Duodenal mucosa (tissue), 2 donors: Measurements from ENCODE around the gene RANBP1.

ENCODE experiments used
- H3K27ac ChIP-seq: one replicate; pipeline ENCODE4 v1.7.0; 2013; ENCODE audit warnings: low read depth, low read length
- H3K27me3 ChIP-seq, 2 donors: one replicate each; pipeline ENCODE4 v1.7.0; 2013; ENCODE audit warnings: low read length in 2 of 2, control low read depth in 1 of 2; ENCODE audit not compliant: insufficient read depth in 2 of 2, control insufficient read depth in 1 of 2
- H3K36me3 ChIP-seq, 2 donors: one replicate each; pipeline ENCODE4 v1.7.0; 2013; ENCODE audit warnings: low read length in 2 of 2, control low read depth in 1 of 2; ENCODE audit not compliant: insufficient read depth in 2 of 2, control insufficient read depth in 1 of 2
- H3K4me1 ChIP-seq, 2 donors: one replicate each; pipeline ENCODE4 v1.7.0; 2013; ENCODE audit warnings: low read length in 2 of 2, control low read depth in 1 of 2; ENCODE audit not compliant: insufficient read depth in 2 of 2, control insufficient read depth in 1 of 2
- H3K4me3 ChIP-seq, 2 donors: one replicate each; pipeline ENCODE4 v1.7.0; 2013; ENCODE audit warnings: low read length in 2 of 2, low read depth in 1 of 2
- H3K9ac ChIP-seq, 2 donors: one replicate each; pipeline ENCODE4 v1.7.0; 2013; ENCODE audit warnings: low read length in 2 of 2, low read depth in 1 of 2
- H3K9me3 ChIP-seq, 2 donors: one replicate each; pipeline ENCODE4 v1.7.0; 2013; ENCODE audit warnings: low read length in 2 of 2, control low read depth in 1 of 2; ENCODE audit not compliant: control insufficient read depth in 1 of 2

Gene RANBP1

DNA sequence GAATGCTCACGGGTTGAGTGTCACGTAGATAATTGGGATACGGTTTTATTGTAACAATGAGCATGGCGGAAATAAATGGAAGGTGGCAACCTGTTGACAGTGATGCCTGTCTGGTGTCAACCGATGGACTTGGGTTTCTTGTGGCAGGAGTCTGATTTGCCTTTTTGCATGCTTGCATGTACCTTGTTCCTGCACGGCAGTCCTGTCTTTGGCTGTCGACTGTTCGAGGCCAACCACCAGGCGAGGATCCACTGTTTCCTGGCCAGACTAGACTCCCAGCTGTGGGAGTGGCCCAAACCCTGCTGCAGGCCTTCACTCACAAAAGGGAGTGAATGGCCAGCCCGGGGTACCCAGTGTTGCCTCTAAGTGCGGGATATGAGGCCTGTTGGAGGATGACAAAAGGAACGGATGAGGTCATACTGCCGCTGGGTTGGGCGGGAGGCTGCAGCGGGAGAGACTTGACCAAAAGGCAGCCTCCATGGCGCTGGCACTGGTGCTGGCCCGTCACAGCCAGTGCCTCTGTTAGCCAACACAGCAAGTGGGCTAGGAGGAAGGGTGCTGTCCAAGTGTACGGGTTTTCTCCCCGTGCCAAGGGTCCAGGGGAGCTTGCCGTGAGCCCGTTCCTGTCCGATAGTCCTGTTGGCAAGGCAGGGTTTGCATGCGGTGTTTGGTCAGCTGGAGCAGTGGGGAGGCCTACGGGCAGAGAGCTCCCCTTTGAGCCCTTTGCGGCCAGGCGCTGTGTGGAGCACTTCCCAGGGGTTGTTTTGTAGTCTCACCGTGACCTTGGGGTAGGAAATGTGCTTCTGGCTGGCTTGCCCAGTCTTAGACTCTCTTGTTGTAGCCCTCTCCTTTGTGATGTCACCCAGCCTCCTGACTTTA is 34.9 kb upstream of the RANBP1 start:
- H3K27ac ChIP-seq = peak overlapping the region; percentile 50
- no peaks in the 10 kb centered on the region for H3K9me3 ChIP-seq
- H3K4me1 ChIP-seq = peaks cover 22 to 40% of the 10 kb centered on the region in 2 donors
- H3K36me3 ChIP-seq = peaks cover 5 to 10% of the 10 kb centered on the region in 2 donors
- peak overlapping the region; percentile 88 to 94 for H3K4me3 ChIP-seq
- H3K27me3 ChIP-seq = no peaks in the 10 kb centered on the region
- peak overlapping the region; percentile 85 to 91 for H3K9ac ChIP-seq

DNA sequence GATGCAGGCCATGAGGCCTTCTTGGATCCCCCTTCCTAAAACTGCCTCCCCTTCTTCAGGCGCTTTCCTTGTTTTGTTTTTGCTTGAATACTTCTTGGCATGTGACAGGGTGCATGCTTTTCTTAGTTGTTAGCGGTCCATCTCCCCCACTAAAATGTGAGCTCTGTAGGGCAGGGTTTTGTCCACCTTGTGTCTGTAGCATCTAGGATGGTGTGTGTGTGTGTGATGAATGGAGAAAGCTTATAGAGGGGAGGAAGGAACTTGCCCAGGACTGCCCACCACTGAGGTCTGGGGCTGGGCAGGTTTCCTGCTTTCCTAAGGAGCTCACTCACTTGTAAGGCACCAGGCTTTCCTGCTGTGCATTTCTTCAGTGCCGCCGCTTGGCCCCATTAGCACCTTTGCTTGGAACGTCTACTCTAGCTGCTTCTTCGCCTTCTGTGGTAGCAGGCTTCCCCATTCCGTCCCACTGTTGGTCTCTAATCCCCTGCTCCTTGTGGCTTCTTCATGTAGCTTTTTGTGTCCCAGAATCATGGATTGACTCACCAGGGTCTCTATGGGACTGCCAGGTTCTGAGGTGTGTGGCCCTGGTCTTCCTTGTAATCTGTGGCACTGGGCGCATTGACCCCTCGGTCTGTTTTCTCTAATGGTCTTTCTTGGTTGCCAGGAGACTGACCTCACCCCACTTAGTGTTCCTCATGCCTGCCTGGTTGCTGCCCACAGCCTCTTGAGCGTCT is 32.6 kb upstream of the RANBP1 start:
- no peak overlapping the region for H3K27ac ChIP-seq
- H3K36me3 ChIP-seq = peaks cover 25 to 34% of the 10 kb centered on the region in 2 donors
- H3K9ac ChIP-seq = peak overlapping the region in 1 of 2 donors; percentile 8
- no peaks in the 10 kb centered on the region for H3K9me3 ChIP-seq
- no peaks in the 10 kb centered on the region for H3K27me3 ChIP-seq
- peaks cover 22 to 40% of the 10 kb centered on the region in 2 donors for H3K4me1 ChIP-seq
- no peak overlapping the region for H3K4me3 ChIP-seq

DNA sequence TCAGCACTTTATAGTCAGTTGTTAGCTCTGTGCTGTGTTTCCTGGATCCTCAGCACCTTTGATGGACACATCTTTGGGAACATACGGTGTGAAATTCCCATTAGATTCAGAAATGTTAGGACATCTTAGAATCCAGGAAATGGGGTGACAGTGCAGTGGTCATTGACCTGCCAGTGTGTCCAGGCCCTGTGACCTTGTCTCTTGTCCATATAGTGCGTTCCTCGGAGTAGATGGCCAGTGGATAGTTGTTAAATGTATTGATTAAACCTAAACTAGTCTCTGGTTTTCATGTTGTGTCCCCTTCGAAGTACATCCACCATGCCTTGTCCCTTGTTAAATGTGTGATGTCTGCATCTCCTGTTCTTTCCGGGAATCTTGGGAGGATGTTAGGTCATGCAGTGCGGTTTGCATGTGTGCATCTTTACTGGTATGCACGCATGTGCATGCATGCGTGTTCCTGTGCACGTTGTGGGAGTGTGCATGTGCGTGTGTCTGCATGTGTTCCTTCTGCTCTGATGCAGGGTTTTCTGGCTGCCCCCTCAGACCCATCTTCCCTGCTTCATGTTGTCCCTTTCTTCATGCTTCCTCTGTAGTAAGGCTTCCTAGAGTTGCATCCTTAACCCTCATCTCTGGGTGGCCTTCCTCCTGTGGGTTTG is 31.9 kb upstream of the RANBP1 start:
- Histone ChIP-seq H3K9ac (no peak overlapping the region), H3K36me3 (peaks cover 26 to 40% of the 10 kb centered on the region in 2 donors), H3K27ac (no peak overlapping the region), H3K4me3 (no peak overlapping the region), H3K4me1 (peaks cover 22 to 40% of the 10 kb centered on the region in 2 donors), H3K9me3 (no peaks in the 10 kb centered on the region), H3K27me3 (no peaks in the 10 kb centered on the region)

DNA sequence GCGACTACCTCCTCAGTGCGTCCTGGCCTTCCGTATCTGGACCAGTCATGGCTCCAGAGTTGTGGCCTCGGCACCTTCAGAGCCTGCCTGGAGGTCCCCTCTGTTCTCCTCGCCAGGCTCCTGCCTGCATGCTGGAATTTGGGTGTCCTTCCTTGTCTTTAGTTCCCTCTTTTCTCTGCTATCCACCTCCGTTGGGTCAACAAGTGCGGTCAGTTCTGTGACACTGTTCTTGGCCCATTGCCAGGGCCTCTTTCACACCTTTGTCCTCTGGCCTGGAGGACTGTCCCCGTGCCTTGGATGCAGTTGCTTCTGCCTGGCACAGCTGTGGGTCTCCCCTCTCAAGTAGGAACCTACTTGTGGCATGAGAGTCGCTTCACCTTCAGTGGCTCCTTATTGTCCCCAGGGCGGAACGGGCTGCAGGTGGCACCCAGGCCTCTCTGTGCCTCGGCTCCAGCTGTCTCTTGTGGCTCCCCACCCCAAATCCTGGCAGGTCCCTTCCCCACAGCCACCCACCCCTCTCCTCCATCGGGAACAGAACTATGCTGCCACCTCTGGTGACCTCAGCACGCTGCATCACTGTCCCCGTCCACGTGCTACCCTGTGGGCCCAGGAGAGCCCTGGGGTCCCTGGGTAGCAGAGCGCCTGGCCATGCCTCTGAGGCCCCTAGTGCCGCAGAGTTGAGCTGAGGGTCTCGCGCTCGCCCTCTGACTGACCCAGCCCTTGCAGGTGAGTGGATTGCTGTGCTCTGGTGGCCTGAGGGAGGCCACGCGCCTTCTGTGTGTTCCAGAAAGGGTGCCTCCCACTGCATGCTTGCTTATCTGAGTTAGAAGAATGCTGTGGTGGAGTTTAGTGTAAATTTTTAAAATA is 31.1 kb upstream of the RANBP1 start:
- Histone ChIP-seq H3K27ac (no peak overlapping the region), H3K9ac (no peak overlapping the region), H3K9me3 (no peaks in the 10 kb centered on the region), H3K4me1 (peaks cover 22 to 40% of the 10 kb centered on the region in 2 donors), H3K4me3 (no peak overlapping the region), H3K27me3 (no peaks in the 10 kb centered on the region), H3K36me3 (peaks cover 32 to 48% of the 10 kb centered on the region in 2 donors)

DNA sequence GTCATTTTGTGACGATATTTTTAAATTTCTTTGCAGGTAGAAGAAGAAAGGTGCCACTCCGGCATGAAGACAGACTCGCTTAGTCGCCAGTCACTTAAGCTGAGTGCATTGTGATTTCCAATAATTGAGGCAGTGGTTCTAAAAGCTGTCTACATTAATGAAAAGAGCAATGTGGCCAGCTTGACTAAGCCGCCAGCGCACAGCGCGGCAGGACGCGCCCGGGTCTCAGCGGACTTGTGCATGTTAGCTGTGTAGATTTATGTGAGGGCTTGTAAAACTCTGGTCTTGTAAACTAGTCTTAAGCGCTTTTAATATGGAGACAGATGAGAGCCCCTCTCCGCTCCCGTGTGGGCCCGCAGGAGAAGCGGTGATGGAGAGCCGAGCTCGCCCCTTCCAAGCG is 30.3 kb upstream of the RANBP1 start:
- peaks cover 22 to 38% of the 10 kb centered on the region in 2 donors for H3K4me1 ChIP-seq
- no peaks in the 10 kb centered on the region for H3K27me3 ChIP-seq
- no peak overlapping the region for H3K27ac ChIP-seq
- peaks cover 40 to 57% of the 10 kb centered on the region in 2 donors for H3K36me3 ChIP-seq
- H3K9me3 ChIP-seq = no peaks in the 10 kb centered on the region
- H3K9ac ChIP-seq = no peak overlapping the region
- no peak overlapping the region for H3K4me3 ChIP-seq

DNA sequence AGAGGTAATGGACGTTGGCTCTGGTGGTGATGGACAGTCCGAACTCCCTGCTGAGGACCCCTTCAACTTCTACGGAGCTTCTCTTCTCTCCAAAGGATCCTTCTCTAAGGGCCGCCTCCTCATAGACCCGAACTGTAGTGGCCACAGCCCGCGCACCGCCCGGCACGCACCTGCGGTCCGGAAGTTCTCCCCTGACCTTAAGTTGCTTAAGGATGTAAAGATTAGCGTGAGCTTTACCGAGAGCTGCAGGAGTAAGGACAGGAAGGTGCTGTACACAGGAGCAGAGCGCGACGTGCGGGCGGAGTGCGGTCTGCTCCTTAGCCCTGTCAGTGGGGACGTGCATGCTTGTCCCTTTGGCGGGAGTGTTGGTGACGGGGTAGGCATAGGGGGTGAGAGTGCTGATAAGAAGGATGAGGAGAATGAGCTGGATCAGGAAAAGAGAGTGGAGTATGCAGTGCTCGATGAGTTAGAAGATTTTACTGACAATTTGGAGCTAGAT is 29.8 kb upstream of the RANBP1 start:
- Histone ChIP-seq H3K27ac (no peak overlapping the region), H3K9me3 (no peaks in the 10 kb centered on the region), H3K27me3 (no peaks in the 10 kb centered on the region), H3K4me1 (peaks cover 18 to 33% of the 10 kb centered on the region in 2 donors), H3K4me3 (no peak overlapping the region), H3K9ac (no peak overlapping the region), H3K36me3 (peaks cover 44 to 62% of the 10 kb centered on the region in 2 donors)

DNA sequence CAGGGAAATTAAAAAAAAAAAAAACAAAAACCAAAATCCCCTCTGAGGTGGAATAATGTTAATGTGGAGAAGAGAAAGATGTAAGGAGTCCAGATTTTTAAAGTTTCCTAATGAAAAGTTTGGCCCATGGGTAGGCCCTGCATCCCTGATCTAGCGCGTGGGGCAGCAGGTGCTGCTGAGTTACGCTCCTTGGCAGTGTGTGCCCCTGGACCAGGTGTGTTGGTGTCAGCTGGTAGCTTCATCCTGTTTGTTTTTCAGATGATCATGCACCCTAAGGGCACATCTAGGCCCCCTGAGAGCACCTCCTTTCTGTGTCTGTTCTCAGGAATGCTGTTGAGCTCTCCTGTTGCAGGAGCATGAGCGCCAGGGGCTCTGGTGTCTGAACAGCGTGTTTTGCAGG is 29.1 kb upstream of the RANBP1 start:
- Histone ChIP-seq H3K9ac (no peak overlapping the region), H3K9me3 (no peaks in the 10 kb centered on the region), H3K36me3 (peaks cover 51 to 68% of the 10 kb centered on the region in 2 donors), H3K27me3 (no peaks in the 10 kb centered on the region), H3K4me3 (no peak overlapping the region), H3K27ac (no peak overlapping the region), H3K4me1 (peaks cover 11 to 27% of the 10 kb centered on the region in 2 donors)

DNA sequence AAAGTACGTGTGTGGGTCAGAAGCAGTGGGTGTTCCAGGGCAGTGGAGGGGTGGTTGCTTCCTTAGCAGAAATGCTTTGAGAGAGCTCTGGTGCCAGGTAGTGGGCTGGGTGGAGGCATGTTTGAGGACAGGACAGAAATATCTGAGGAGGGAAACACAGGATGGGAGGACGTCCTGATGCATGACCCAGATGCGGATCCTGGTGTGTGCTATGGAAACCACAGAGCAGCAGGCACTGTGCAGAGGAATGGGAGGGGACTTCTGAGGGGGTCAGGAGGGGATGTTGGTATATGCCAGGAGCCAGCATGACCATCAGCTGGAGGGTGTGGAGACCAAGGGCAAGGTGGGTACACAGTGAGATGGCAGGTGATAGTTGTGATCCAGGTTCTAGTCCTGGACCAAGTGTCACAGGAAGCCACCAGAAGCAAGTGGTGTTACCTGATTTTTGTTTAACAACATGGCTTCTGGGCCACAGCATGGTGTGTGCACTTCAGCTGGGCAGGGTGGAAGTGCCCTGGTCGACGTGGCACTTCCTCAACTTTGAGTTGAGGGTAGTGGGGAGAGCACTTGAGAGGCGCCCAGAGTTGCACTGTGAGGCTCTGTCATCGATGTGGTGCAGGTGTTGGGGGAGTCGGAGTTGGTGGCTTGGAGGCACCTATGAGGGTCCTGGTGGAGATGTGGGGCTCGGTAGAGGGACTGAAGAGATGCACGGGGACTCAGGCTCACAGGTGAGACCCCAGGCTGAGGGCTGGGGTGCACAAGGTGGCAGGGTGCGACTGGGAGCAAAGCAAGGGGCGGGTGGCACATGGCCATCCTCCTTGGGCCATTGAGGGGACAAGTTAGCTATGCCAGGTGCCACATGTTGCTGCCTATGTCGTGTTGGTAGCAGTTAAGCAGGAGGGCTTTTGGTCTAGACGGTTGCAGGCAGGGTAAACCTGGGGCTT is 28.3 kb upstream of the RANBP1 start:
- Histone ChIP-seq H3K36me3 (peaks cover 54 to 76% of the 10 kb centered on the region in 2 donors), H3K4me3 (no peak overlapping the region), H3K4me1 (peaks cover 10 to 21% of the 10 kb centered on the region in 2 donors), H3K27ac (no peak overlapping the region), H3K9me3 (no peaks in the 10 kb centered on the region), H3K9ac (no peak overlapping the region), H3K27me3 (no peaks in the 10 kb centered on the region)
